Activated T-cell treated with anti-CD3 and anti-CD28 coated beads, Interleukin-2, amount 50 U/mL, for 72 hours (primary cell): Measurements from ENCODE around the gene CCDC170. TPM values are rescaled to one million over a fixed set of nuclear protein-coding genes. Genes with fewer than 3 reads are reported as not detected.
"Not testable (repeated sequence)": the region's sequence is repeated elsewhere in the genome, so short reads cannot be mapped to it uniquely, and the experiment has no call there.

Source experiments
- ATAC-seq, 2 donors: fragments of 150-1000 bp; cut with Tn5 transposase; replicated peaks in 1 of 2; 2 replicates each; pipeline ENCODE4 v1.10.0; 2021; ENCODE audit warnings: moderate library complexity in 2 of 2, mild to moderate bottlenecking in 1 of 2
- DNase-seq, 2 donors: peaks; one replicate each; pipeline ENCODE4 v3.0.0; 2021 to 2022; ENCODE audit warnings: mixed read lengths in 1 of 2
- H3K27ac Mint-ChIP-seq: one replicate; pipeline ENCODE4 v1.8.0; 2022; ENCODE audit warnings: mild to moderate bottlenecking, moderate library complexity, mixed read lengths
- H3K27me3 Mint-ChIP-seq: one replicate; pipeline ENCODE4 v1.8.0; 2022; ENCODE audit warnings: low read depth, mixed read lengths
- H3K36me3 Mint-ChIP-seq, 2 donors: one replicate each; pipeline ENCODE4 v1.8.0; 2022; ENCODE audit warnings: mixed read lengths in 2 of 2, mild to moderate bottlenecking in 1 of 2; ENCODE audit not compliant: insufficient read depth in 2 of 2
- H3K4me1 Mint-ChIP-seq: one replicate; pipeline ENCODE4 v1.8.0; 2022; ENCODE audit warnings: low read depth, mixed read lengths
- H3K4me3 Mint-ChIP-seq, 2 donors: one replicate each; pipeline ENCODE4 v1.8.0; 2022; ENCODE audit warnings: mild to moderate bottlenecking in 2 of 2, mixed read lengths in 2 of 2, moderate library complexity in 2 of 2
- H3K9me3 Mint-ChIP-seq, 2 donors: one replicate each; pipeline ENCODE4 v1.8.0; 2022; ENCODE audit warnings: mixed read lengths in 2 of 2
- total RNA-seq, 2 donors: library from RNA; stranded (reverse); gene quantifications; one replicate each; pipeline ENCODE4 v1.2.3, GENCODE V29; 2022

CCDC170 gene
- total RNA-seq, 2 donors from 2014 or later, result not detected

GRCh38 chr6:151536188-151536479 lies 42.3 kb downstream of the CCDC170 start:
- DNase-seq (no peak), ATAC-seq (no peak)
- H3K4me3 Mint-ChIP-seq, result no peak overlapping the region
- no peak overlapping the region for H3K27ac Mint-ChIP-seq
- H3K27me3 Mint-ChIP-seq, result peaks cover 7% of the 10 kb centered on the region
- no peaks in the 10 kb centered on the region for H3K4me1 Mint-ChIP-seq
- peaks cover 10 to 13% of the 10 kb centered on the region in 2 donors for H3K9me3 Mint-ChIP-seq
- peaks cover 2 to 3% of the 10 kb centered on the region in 2 donors for H3K36me3 Mint-ChIP-seq

GRCh38 chr6:151537556-151537955 lies 43.7 kb downstream of the CCDC170 start:
- Mint-ChIP-seq H3K9me3 (peaks cover 11% of the 10 kb centered on the region in 2 donors), H3K27ac (no peak overlapping the region), H3K4me1 (no peaks in the 10 kb centered on the region), H3K27me3 (peaks cover 7% of the 10 kb centered on the region), H3K4me3 (no peak overlapping the region), H3K36me3 (peaks cover 2 to 3% of the 10 kb centered on the region in 2 donors)
- DNase-seq, result no peak
- no peak for ATAC-seq

- Mint-ChIP-seq H3K27me3 (peaks cover 7% of the 10 kb centered on the region), H3K27ac (no peak overlapping the region), H3K4me3 (no peak overlapping the region), H3K36me3 (peaks cover 2 to 3% of the 10 kb centered on the region in 2 donors), H3K4me1 (no peaks in the 10 kb centered on the region), H3K9me3 (peaks cover 9 to 11% of the 10 kb centered on the region in 2 donors)
- DNase-seq, result no peak
- ATAC-seq, result no peak
Observed at GRCh38 chr6:151539506-151540268, 45.9 kb downstream of the CCDC170 start.

- no peaks in the 10 kb centered on the region for H3K4me1 Mint-ChIP-seq
- peaks cover 3% of the 10 kb centered on the region in 2 donors for H3K36me3 Mint-ChIP-seq
- ATAC-seq, result no peak
- H3K27ac Mint-ChIP-seq, result no peak overlapping the region
- H3K27me3 Mint-ChIP-seq, result peaks cover 5% of the 10 kb centered on the region
- DNase-seq, result no peak
- H3K9me3 Mint-ChIP-seq, result peaks cover 7 to 9% of the 10 kb centered on the region in 2 donors
- H3K4me3 Mint-ChIP-seq, result no peak overlapping the region
Observed at GRCh38 chr6:151544453-151544852, 50.6 kb downstream of the CCDC170 start.

GRCh38 chr6:151544884-151545283 lies 51.1 kb downstream of the CCDC170 start:
- DNase-seq, H3K27me3 Mint-ChIP-seq, H3K27ac Mint-ChIP-seq, H3K4me1 Mint-ChIP-seq, H3K4me3 Mint-ChIP-seq, ATAC-seq, H3K9me3 Mint-ChIP-seq, H3K36me3 Mint-ChIP-seq: not testable (repeated sequence)

GRCh38 chr6:151546941-151547659 lies 53.3 kb downstream of the CCDC170 start:
- no peaks in the 10 kb centered on the region for H3K4me1 Mint-ChIP-seq
- no peak overlapping the region for H3K4me3 Mint-ChIP-seq
- H3K9me3 Mint-ChIP-seq, result peaks cover 2 to 3% of the 10 kb centered on the region in 2 donors
- peaks cover 5% of the 10 kb centered on the region for H3K27me3 Mint-ChIP-seq
- no peak overlapping the region for H3K27ac Mint-ChIP-seq
- no peak for DNase-seq
- no peak for ATAC-seq
- peaks cover under 1 to 1% of the 10 kb centered on the region in 2 donors for H3K36me3 Mint-ChIP-seq

- Mint-ChIP-seq H3K4me1 (no peaks in the 10 kb centered on the region), H3K27ac (no peak overlapping the region), H3K36me3 (peaks cover 1% of the 10 kb centered on the region in 2 donors), H3K27me3 (peaks cover 5% of the 10 kb centered on the region), H3K4me3 (no peak overlapping the region), H3K9me3 (peaks cover 3% of the 10 kb centered on the region in 2 donors)
- ATAC-seq (no peak), DNase-seq (no peak)
Observed at GRCh38 chr6:151548201-151548600, 54.4 kb downstream of the CCDC170 start.

- Mint-ChIP-seq H3K9me3 (peaks cover 3% of the 10 kb centered on the region in 2 donors), H3K36me3 (peaks cover 1% of the 10 kb centered on the region in 2 donors), H3K27ac (no peak overlapping the region), H3K4me1 (no peaks in the 10 kb centered on the region), H3K27me3 (peaks cover 5% of the 10 kb centered on the region), H3K4me3 (no peak overlapping the region)
- ATAC-seq, result no peak
- DNase-seq, result no peak
Observed at GRCh38 chr6:151549790-151550189, 56.0 kb downstream of the CCDC170 start.

GRCh38 chr6:151550618-151551017 lies 56.8 kb downstream of the CCDC170 start:
- no peak overlapping the region for H3K4me3 Mint-ChIP-seq
- H3K27ac Mint-ChIP-seq, result no peak overlapping the region
- DNase-seq (no peak), ATAC-seq (no peak)
- peaks cover 1% of the 10 kb centered on the region in 2 donors for H3K36me3 Mint-ChIP-seq
- H3K9me3 Mint-ChIP-seq, result peaks cover 3% of the 10 kb centered on the region in 2 donors
- peaks cover 5% of the 10 kb centered on the region for H3K27me3 Mint-ChIP-seq
- H3K4me1 Mint-ChIP-seq, result no peaks in the 10 kb centered on the region

GRCh38 chr6:151551223-151551857 lies 57.5 kb downstream of the CCDC170 start:
- Mint-ChIP-seq H3K27ac (no peak overlapping the region), H3K36me3 (peaks cover 1% of the 10 kb centered on the region in 2 donors), H3K4me1 (no peaks in the 10 kb centered on the region), H3K27me3 (peaks cover 5% of the 10 kb centered on the region), H3K4me3 (no peak overlapping the region), H3K9me3 (peaks cover 3% of the 10 kb centered on the region in 2 donors)
- ATAC-seq, result no peak
- no peak for DNase-seq

GRCh38 chr6:151553416-151554165 lies 59.8 kb downstream of the CCDC170 start:
- no peak for ATAC-seq
- Mint-ChIP-seq H3K27me3 (no peaks in the 10 kb centered on the region), H3K36me3 (peaks cover 0 to 1% of the 10 kb centered on the region in 2 donors), H3K4me1 (no peaks in the 10 kb centered on the region), H3K4me3 (no peak overlapping the region), H3K9me3 (peaks cover 0 to 3% of the 10 kb centered on the region in 2 donors), H3K27ac (no peak overlapping the region)
- no peak for DNase-seq

GRCh38 chr6:151561238-151561637 lies 67.4 kb downstream of the CCDC170 start:
- Mint-ChIP-seq H3K4me1 (no peaks in the 10 kb centered on the region), H3K27me3 (peaks cover 18% of the 10 kb centered on the region), H3K9me3 (peaks cover 9 to 24% of the 10 kb centered on the region in 2 donors), H3K4me3 (no peak overlapping the region), H3K27ac (no peak overlapping the region), H3K36me3 (peaks cover 10 to 16% of the 10 kb centered on the region in 2 donors)
- no peak for ATAC-seq
- no peak for DNase-seq

GRCh38 chr6:151564654-151565053 lies 70.8 kb downstream of the CCDC170 start:
- Mint-ChIP-seq H3K9me3 (peaks cover 9 to 23% of the 10 kb centered on the region in 2 donors), H3K27me3 (peaks cover 35% of the 10 kb centered on the region), H3K4me3 (no peak overlapping the region), H3K36me3 (peaks cover 10 to 14% of the 10 kb centered on the region in 2 donors), H3K27ac (no peak overlapping the region), H3K4me1 (peaks cover 7% of the 10 kb centered on the region)
- DNase-seq (no peak), ATAC-seq (no peak)
